Retinal pigment epithelial cell (primary cell): ENCODE results near the gene PIP5K1B.

Experiments used
- DNase-seq: peaks from one replicate; pipeline ENCODE4 v3.0.0-alpha.2; 2010; ENCODE audit warnings: low read depth
- H3K4me3 ChIP-seq: 2 replicates; pipeline ENCODE4 v1.5.1; 2011; ENCODE audit warnings: mild to moderate bottlenecking, low read length, control low read depth, moderate library complexity
- TF ChIP-seq, protein P1 (sequence below): conservative IDR thresholded peaks from 2 replicates; pipeline ENCODE4 v1.5.1; 2011; ENCODE audit warnings: low read depth, low read length, control low read depth, inconsistent platforms

PIP5K1B gene

DNA sequence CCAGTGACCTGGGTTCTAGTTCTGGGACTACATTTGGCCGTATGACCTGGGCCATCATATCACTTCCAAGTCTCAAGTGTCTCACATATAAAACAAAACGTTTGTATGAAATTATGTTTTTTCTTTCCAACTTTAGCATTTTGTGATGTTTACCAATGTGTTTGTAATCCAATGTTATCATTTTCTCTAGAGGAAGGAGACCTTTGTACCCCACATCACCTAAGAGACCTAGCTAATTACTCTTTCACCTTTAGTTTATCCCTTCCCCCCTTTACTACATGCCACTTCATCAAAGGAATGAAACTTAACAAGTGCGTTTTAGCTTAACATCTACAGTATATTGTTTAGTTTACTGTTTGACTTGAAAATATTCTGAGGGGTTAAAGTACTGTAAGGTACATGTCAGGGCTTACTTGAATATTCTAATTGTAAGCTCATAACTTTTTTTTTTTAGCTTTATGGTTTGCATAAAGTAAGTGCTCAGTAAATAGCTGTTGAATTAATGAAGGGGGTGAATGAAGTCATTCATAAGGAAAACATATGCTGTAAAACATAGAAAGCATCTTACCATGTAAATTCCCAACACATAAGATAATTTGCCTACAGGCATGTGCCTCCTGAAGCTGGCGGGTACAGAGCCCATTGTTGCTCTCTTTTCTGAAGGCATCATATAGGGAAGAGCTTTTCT, 2.9 kb downstream of the PIP5K1B start:
- no peak overlapping the region for H3K4me3 ChIP-seq
- TF ChIP-seq, protein P1, sequence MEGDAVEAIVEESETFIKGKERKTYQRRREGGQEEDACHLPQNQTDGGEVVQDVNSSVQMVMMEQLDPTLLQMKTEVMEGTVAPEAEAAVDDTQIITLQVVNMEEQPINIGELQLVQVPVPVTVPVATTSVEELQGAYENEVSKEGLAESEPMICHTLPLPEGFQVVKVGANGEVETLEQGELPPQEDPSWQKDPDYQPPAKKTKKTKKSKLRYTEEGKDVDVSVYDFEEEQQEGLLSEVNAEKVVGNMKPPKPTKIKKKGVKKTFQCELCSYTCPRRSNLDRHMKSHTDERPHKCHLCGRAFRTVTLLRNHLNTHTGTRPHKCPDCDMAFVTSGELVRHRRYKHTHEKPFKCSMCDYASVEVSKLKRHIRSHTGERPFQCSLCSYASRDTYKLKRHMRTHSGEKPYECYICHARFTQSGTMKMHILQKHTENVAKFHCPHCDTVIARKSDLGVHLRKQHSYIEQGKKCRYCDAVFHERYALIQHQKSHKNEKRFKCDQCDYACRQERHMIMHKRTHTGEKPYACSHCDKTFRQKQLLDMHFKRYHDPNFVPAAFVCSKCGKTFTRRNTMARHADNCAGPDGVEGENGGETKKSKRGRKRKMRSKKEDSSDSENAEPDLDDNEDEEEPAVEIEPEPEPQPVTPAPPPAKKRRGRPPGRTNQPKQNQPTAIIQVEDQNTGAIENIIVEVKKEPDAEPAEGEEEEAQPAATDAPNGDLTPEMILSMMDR = no peak
- DNase-seq = no peak

DNA sequence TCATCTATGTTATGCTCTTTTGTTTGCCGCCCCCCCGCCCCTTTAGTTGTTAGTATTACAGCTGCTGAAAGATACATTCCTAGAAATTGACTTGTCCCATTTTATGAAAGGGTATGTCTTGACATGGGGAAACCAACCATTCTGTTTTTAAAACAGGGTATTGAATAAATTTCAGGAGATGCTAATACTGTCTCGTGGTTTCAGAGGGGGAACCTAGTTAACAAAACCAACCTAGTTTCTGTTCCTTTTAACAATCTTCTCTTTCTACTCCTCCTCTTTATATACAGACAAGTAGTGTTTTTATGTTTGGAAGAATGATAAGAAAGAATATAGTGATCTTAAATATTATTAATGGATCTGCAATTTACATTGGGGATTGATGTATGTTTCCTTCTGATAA, 3.5 kb downstream of the PIP5K1B start:
- DNase-seq = no peak
- TF ChIP-seq, protein P1 = no peak
- no peak overlapping the region for H3K4me3 ChIP-seq

DNA sequence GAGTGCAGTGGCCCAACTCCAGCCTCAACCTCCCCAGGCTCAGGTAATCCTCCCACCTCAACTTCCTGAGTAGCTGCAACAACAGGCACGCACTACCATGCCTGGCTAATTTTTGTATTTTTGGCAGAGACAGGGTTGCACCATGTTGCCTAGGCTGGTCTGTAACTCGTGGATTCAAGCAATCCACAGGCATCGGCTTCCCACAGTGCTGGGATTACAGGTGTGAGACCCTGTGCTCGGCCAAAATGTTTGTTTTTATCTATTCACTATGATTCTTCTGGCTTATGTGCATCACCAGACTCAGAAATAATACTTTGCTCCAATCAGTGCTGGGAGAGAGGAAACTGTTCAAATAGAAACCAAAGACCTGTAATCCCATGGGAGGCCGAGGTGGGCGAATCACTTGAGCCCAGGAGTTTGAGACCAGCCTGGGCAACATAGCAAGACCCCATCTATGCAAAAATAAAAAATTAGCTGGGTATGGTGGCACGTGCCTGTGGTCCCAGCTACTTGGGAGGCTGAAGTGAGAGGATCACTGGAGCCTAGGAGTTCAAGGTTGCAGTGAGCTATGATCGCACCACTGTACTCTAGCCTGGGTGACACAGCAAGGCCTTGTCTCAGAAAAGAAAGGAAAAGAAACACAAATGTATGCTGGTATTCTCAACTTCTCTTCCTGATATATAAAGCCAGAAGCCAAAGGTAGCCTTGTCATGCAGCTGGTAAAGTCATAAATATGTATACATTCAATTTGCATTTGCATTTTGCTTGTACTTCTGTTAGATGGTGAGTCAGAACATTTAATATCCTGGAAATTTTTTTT, 4.5 kb downstream of the PIP5K1B start:
- H3K4me3 ChIP-seq = no peak overlapping the region
- TF ChIP-seq, protein P1 = no peak
- DNase-seq = no peak

- DNase-seq = no peak
- TF ChIP-seq, protein P1 = no peak
- no peak overlapping the region for H3K4me3 ChIP-seq
Measured at GRCh38 chr9:68710111-68710471, 5.1 kb downstream of the PIP5K1B start.

- no peak overlapping the region for H3K4me3 ChIP-seq
- TF ChIP-seq, protein P1 = no peak
- DNase-seq = no peak
Measured at GRCh38 chr9:68711281-68711680, 6.2 kb downstream of the PIP5K1B start.

DNA sequence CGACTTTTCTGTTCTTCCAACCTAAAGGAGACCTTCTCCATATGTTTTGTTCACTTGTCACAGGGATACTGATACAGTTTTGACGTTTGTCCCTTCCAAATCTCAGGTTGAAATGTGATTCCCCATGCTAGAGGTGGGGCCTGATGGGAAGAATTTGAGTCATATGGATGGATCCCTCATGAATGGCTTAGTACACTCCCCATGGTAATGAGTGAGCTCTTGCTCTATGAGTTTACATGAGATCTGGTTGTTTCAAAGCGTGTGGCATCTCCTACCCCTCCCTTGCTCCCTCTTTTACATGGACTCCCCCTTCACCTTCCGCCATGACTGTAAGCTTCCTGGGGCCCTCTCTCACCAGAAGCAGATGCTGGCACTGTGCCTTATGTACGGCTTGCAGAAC, 6.9 kb downstream of the PIP5K1B start:
- no peak for DNase-seq
- TF ChIP-seq, protein P1 = no peak
- no peak overlapping the region for H3K4me3 ChIP-seq
